K562 (cell line): Measurements from ENCODE around the gene LRRC25. TPM values are rescaled to one million over a fixed set of nuclear protein-coding genes. Genes with fewer than 3 reads are reported as not detected.
A peak's percentile ranks its signal among the peaks of the same experiment; 100 is the strongest.

Experiments
- CXXC5 ChIP-seq: fragments of 250-450 bp; sonication (Bioruptor Pico); IDR thresholded peaks from 2 replicates; pipeline ENCODE4 v1.8.0; 2022; ENCODE audit warnings: inconsistent platforms, mild to moderate bottlenecking, moderate library complexity
- E2F5 ChIP-seq: sonication (generic); formaldehyde crosslinking; IDR thresholded peaks from 2 replicates; pipeline ENCODE4 v1.8.0; 2022; ENCODE audit warnings: mild to moderate bottlenecking, missing genetic modification reagents
- ETV1 ChIP-seq: fragments of 450-650 bp; conservative IDR thresholded peaks from 2 replicates; pipeline ENCODE4 v1.6.1; 2016; ENCODE audit warnings: missing genetic modification characterization, control low read depth, low read depth, missing compliant biosample characterization
- ETV6 ChIP-seq, 3 experiments: fragments of 150-350 bp in 1 of 3; sonication (generic) in 1 of 3; formaldehyde crosslinking in 1 of 3; IDR thresholded peaks; 2 replicates each; pipeline versions ENCODE4 v1.6.1 to v1.8.0; 2014 to 2022; ENCODE audit warnings: borderline replicate concordance in 2 of 3, low read depth in 2 of 3, antibody characterized with exemption in 1 of 3, low read length in 1 of 3, mild to moderate bottlenecking in 1 of 3, missing genetic modification reagents in 1 of 3
- HDAC3 ChIP-seq: fragments of 450-650 bp; IDR thresholded peaks from 2 replicates; pipeline ENCODE4 v1.6.1; 2018; ENCODE audit warnings: borderline replicate concordance, mild to moderate bottlenecking, moderate library complexity; ENCODE audit not compliant: partially characterized antibody
- HNRNPL ChIP-seq: fragments of 200-400 bp; formaldehyde crosslinking; IDR thresholded peaks from 2 replicates; pipeline ENCODE4 v1.6.1; 2017; ENCODE audit warnings: low read depth, mild to moderate bottlenecking, low read length
- MAFK ChIP-seq: IDR thresholded peaks from 2 replicates; pipeline ENCODE4 v1.6.1; 2011; ENCODE audit warnings: low read length, improper control_type of control experiment
- NFRKB ChIP-seq: fragments of 450-650 bp; IDR thresholded peaks from 2 replicates; pipeline ENCODE4 v1.6.1; 2016; ENCODE audit warnings: low read depth
- NR4A1 ChIP-seq, 2 experiments: fragments of 250-450 bp in 1 of 2; fragments of 450-650 bp in 1 of 2; sonication (Bioruptor Pico) in 1 of 2; IDR thresholded peaks; 2 replicates each; pipeline versions ENCODE4 v1.4.0 to v1.6.1; 2016 to 2020; ENCODE audit warnings: mild to moderate bottlenecking in 2 of 2, missing compliant biosample characterization in 1 of 2, missing genetic modification characterization in 1 of 2, moderate library complexity in 1 of 2
- PURB ChIP-seq: sonication (generic); formaldehyde crosslinking; IDR thresholded peaks from 2 replicates; pipeline ENCODE4 v1.9.0; 2021; ENCODE audit warnings: low read depth, mild to moderate bottlenecking, missing genetic modification reagents
- RNF2 ChIP-seq: sonication (generic); IDR thresholded peaks from 2 replicates; pipeline ENCODE4 v1.6.1; 2016
- SMARCE1 ChIP-seq: fragments of 450-650 bp; IDR thresholded peaks from 2 replicates; pipeline ENCODE4 v1.7.1; 2016; ENCODE audit warnings: mild to moderate bottlenecking
- SOX6 ChIP-seq: fragments of 450-650 bp; IDR thresholded peaks from 2 replicates; pipeline ENCODE4 v1.6.1; 2014; ENCODE audit warnings: mild to moderate bottlenecking
- TCFL5 ChIP-seq: fragments of 250-450 bp; sonication (Bioruptor Pico); conservative IDR thresholded peaks from 2 replicates; pipeline ENCODE4 v1.6.1; 2021; ENCODE audit warnings: mild to moderate bottlenecking, moderate library complexity, matching md5 sums
- ZFP36 ChIP-seq: fragments of 150-350 bp; IDR thresholded peaks from 2 replicates; pipeline ENCODE4 v1.6.1; 2018; ENCODE audit warnings: low read length, low read depth; ENCODE audit not compliant: partially characterized antibody
- ZKSCAN3 ChIP-seq: fragments of 250-450 bp; sonication (Bioruptor Pico); IDR thresholded peaks from 2 replicates; pipeline ENCODE4 v1.4.0; 2020
- ZNF23 ChIP-seq: fragments of 250-450 bp; sonication (Bioruptor Pico); IDR thresholded peaks from 2 replicates; pipeline ENCODE4 v1.4.0; 2020; ENCODE audit warnings: mild to moderate bottlenecking
- ZNF717 ChIP-seq: fragments of 250-450 bp; sonication (Bioruptor Pico); IDR thresholded peaks from 2 replicates; pipeline ENCODE4 v1.5.0; 2021
- ZNF76 ChIP-seq: fragments of 250-450 bp; sonication (Bioruptor Pico); IDR thresholded peaks from 2 replicates; pipeline ENCODE4 v1.4.0; 2020; ENCODE audit warnings: mild to moderate bottlenecking, moderate library complexity, borderline replicate concordance
- ZNF780A ChIP-seq: fragments of 250-450 bp; sonication (Bioruptor Pico); IDR thresholded peaks from 2 replicates; pipeline ENCODE4 v1.5.0; 2021; ENCODE audit warnings: mild to moderate bottlenecking
- polyA plus RNA-seq, 8 experiments: library from polyadenylated mRNA; depleted of rRNA in 4 of 8; stranded (reverse) in 5 of 8; unstranded in 3 of 8; fragments of >200 nt; fragmentation: Nextera tagmentation in 2 of 8; fragmentation: Illumina TruSeq in 1 of 8; extraction: Ambion mirVana in 2 of 8; extraction: Trizol in 1 of 8; gene quantifications; 2 replicates each; pipeline versions ENCODE4 v1.2.1 to v1.2.3, GENCODE V29; 2011 to 2014; ENCODE audit warnings: inconsistent platforms in 1 of 8, missing spikeins in 1 of 8
- total RNA-seq, 7 experiments: library from RNA; depleted of rRNA in 6 of 7; stranded (reverse); fragments of >200 nt in 6 of 7; fragmentation: Illumina TruSeq in 2 of 7; extraction: Trizol in 2 of 7; gene quantifications; 2 replicates each; pipeline versions ENCODE4 v1.2.1 to v1.2.3, GENCODE V29; 2011 to 2021; ENCODE audit warnings: low replicate concordance in 1 of 7
- TF ChIP-seq, protein P1 (sequence below): fragments of 450-650 bp; formaldehyde crosslinking; IDR thresholded peaks from 2 replicates; pipeline ENCODE4 v1.4.0; 2022; ENCODE audit warnings: missing genetic modification characterization
- TF ChIP-seq, protein P2 (sequence below): fragments of 250-450 bp; sonication (Bioruptor Pico); IDR thresholded peaks from 2 replicates; pipeline ENCODE4 v1.8.0; 2022; ENCODE audit warnings: moderate library complexity, mild to moderate bottlenecking, inconsistent platforms
- TF ChIP-seq, protein P3 (sequence below): fragments of 450-650 bp; IDR thresholded peaks from 2 replicates; pipeline ENCODE4 v1.6.1; 2014; ENCODE audit warnings: low read depth, mild to moderate bottlenecking, moderate library complexity, borderline replicate concordance

The LRRC25 gene
- total and polyA plus RNA-seq, 9 of the 15 experiments (the other 6 are each of a cell fraction or from before 2014, with no cell fraction given), result 0.07 to 0.36 (median 0.10) TPM; not detected in 3

DNA sequence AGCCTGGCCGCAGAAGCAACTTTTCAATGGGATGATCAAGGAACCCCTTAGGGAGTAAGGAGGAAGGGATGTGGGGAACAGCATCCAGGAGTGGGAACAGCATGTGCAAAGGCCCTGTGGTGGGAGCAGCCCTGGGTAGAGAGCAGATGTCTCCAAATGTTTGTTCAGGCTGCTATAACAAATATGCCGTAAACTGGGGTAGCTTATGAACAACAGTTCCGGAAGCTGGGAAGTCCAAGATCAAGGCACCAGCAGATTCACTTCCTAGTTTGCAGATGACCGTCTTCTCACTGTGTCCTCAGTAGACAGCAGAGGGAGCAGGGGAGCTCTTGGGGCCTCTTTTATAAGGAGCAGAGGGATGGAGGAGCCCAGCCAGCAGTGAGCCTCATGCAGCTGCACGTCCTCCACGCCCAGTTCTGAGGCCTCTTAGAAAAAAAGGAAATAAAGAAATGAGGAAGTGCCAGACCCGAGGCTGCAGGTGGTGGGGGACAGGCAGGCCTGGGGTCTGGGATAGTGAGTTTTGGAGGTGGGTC is 4.2 kb upstream of the LRRC25 start (continued):
- TF ChIP-seq SOX6 (no peak), PURB (no peak), E2F5 (CRISPR knock-in tag) (no peak), HNRNPL (no peak), ZKSCAN3 (CRISPR knock-in tag) (no peak), MAFK (no peak), SMARCE1 (peak; percentile 59; the same call in 1 of the 2 replicates), ZFP36 (peak; percentile 13), ZNF780A (no peak), ZNF717 (CRISPR knock-in tag) (no peak), ZNF23 (CRISPR knock-in tag) (no peak), NFRKB (no peak), HDAC3 (no peak), TCFL5 (CRISPR knock-in tag) (no peak), NR4A1 (CRISPR knock-in tag; IDR thresholded peaks at IDR 0.05) (no peak), NR4A1 (tag; IDR thresholded peaks at IDR 0.05) (no peak), ETV1 (tag) (peak; percentile 41; the same call in 1 of the 2 replicates), ETV6 (IDR thresholded peaks at IDR 0.05; ENCODE audit: borderline replicate concordance in 1 of 2, low read depth in 2 of 2, low read length in 1 of 2) (peak in 1 of 2 experiments; percentile 41; a peak in 1 of 4 replicates), ETV6 (CRISPR knock-in tag; IDR thresholded peaks at IDR 0.05; ENCODE audit: borderline replicate concordance) (no peak), CXXC5 (no peak), ZNF76 (CRISPR knock-in tag) (no peak), RNF2 (no peak)
- TF ChIP-seq, protein P1, sequence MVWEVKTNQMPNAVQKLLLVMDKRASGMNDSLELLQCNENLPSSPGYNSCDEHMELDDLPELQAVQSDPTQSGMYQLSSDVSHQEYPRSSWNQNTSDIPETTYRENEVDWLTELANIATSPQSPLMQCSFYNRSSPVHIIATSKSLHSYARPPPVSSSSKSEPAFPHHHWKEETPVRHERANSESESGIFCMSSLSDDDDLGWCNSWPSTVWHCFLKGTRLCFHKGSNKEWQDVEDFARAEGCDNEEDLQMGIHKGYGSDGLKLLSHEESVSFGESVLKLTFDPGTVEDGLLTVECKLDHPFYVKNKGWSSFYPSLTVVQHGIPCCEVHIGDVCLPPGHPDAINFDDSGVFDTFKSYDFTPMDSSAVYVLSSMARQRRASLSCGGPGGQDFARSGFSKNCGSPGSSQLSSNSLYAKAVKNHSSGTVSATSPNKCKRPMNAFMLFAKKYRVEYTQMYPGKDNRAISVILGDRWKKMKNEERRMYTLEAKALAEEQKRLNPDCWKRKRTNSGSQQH, result no peak
- TF ChIP-seq, protein P2, sequence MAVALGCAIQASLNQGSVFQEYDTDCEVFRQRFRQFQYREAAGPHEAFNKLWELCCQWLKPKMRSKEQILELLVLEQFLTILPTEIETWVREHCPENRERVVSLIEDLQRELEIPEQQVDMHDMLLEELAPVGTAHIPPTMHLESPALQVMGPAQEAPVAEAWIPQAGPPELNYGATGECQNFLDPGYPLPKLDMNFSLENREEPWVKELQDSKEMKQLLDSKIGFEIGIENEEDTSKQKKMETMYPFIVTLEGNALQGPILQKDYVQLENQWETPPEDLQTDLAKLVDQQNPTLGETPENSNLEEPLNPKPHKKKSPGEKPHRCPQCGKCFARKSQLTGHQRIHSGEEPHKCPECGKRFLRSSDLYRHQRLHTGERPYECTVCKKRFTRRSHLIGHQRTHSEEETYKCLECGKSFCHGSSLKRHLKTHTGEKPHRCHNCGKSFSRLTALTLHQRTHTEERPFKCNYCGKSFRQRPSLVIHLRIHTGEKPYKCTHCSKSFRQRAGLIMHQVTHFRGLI (CRISPR knock-in tag), result peak; percentile 86; the same call in 1 of the 2 replicates
- TF ChIP-seq, protein P3, sequence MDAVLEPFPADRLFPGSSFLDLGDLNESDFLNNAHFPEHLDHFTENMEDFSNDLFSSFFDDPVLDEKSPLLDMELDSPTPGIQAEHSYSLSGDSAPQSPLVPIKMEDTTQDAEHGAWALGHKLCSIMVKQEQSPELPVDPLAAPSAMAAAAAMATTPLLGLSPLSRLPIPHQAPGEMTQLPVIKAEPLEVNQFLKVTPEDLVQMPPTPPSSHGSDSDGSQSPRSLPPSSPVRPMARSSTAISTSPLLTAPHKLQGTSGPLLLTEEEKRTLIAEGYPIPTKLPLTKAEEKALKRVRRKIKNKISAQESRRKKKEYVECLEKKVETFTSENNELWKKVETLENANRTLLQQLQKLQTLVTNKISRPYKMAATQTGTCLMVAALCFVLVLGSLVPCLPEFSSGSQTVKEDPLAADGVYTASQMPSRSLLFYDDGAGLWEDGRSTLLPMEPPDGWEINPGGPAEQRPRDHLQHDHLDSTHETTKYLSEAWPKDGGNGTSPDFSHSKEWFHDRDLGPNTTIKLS, result no peak
